Suprapubic skin (tissue), 3 donors: ENCODE measurements around the gene RXYLT1.

ENCODE experiments used
- EP300 ChIP-seq: sonication (generic); formaldehyde crosslinking; IDR thresholded peaks from one replicate; pipeline ENCODE4 v1.6.1; 2017; ENCODE audit warnings: antibody characterized with exemption
- POLR2A ChIP-seq, 2 donors: fragments of 450-650 bp; IDR thresholded peaks; one replicate each; pipeline ENCODE4 v1.6.1; 2017; ENCODE audit warnings: antibody characterized with exemption in 2 of 2, mild to moderate bottlenecking in 2 of 2, moderate library complexity in 2 of 2
- TF ChIP-seq, protein P1 (sequence below), 2 donors: fragments of 200-600 bp in 1 of 2; fragments of 450-650 bp in 1 of 2; sonication (generic) in 1 of 2; IDR thresholded peaks; one replicate each; pipeline ENCODE4 v1.5.1; 2016 to 2019; ENCODE audit warnings: antibody characterized with exemption in 2 of 2, mild to moderate bottlenecking in 1 of 2, moderate library complexity in 1 of 2

DNA sequence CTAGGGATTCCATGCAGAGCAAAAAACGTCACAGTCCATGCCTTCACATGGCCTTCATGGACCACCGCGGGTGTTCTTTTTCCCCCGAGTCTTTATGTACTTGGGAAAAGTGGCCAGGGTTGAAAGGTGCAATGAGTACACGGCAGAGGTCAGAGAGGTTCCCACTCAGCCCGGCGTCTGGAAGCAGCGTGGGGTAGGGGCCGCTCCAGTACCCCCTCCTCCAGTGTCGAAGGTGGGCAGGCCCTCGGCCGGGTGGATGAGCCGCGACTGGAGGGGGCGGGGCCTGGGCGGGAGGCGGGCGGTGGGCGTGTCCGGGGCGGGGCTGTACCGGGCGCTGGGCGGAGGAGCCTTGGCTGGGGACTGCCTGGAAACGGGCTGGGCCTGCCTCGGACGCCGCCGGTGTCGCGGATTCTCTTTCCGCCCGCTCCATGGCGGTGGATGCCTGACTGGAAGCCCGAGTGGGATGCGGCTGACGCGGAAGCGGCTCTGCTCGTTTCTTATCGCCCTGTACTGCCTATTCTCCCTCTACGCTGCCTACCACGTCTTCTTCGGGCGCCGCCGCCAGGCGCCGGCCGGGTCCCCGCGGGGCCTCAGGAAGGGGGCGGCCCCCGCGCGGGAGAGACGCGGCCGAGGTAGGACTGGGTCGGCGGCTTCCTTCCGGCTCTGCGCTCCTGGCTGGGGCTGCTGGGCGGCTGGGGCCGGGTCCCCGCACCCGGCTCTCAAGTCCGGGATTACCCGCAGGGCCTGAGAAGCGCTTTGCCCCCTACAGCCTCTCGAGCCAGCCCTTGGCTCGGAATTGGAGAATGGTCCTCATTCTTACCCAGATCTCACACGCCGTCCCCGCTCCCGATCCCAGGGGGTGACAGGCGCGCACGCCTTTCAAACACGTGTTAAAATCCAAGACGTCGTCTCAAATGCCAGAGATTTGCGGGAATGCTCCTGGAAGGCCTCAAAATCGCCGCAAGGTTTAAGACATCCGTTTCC is at the start of gene RXYLT1:
- TF ChIP-seq POLR2A (IDR thresholded peaks at IDR 0.05) (peak in 1 of 2 donors; percentile 67), EP300 (no peak)
- TF ChIP-seq, protein P1, sequence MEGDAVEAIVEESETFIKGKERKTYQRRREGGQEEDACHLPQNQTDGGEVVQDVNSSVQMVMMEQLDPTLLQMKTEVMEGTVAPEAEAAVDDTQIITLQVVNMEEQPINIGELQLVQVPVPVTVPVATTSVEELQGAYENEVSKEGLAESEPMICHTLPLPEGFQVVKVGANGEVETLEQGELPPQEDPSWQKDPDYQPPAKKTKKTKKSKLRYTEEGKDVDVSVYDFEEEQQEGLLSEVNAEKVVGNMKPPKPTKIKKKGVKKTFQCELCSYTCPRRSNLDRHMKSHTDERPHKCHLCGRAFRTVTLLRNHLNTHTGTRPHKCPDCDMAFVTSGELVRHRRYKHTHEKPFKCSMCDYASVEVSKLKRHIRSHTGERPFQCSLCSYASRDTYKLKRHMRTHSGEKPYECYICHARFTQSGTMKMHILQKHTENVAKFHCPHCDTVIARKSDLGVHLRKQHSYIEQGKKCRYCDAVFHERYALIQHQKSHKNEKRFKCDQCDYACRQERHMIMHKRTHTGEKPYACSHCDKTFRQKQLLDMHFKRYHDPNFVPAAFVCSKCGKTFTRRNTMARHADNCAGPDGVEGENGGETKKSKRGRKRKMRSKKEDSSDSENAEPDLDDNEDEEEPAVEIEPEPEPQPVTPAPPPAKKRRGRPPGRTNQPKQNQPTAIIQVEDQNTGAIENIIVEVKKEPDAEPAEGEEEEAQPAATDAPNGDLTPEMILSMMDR (IDR thresholded peaks at IDR 0.05), result no peak
